Mucosa of stomach (tissue), 1 donor: ENCODE data around the gene TRIM54.
"Not testable (repeated sequence)": the region's sequence is repeated elsewhere in the genome, so short reads cannot be mapped to it uniquely, and the experiment has no call there.

ENCODE experiments used
- H3K27me3 ChIP-seq: one replicate; pipeline ENCODE4 v1.7.0; 2013; ENCODE audit warnings: mild to moderate bottlenecking, low read length; ENCODE audit not compliant: control insufficient read depth, insufficient read depth
- H3K36me3 ChIP-seq: one replicate; pipeline ENCODE4 v1.7.0; 2013; ENCODE audit warnings: low read length; ENCODE audit not compliant: control insufficient read depth, insufficient read depth
- H3K4me1 ChIP-seq: one replicate; pipeline ENCODE4 v1.7.0; 2013; ENCODE audit warnings: mild to moderate bottlenecking, low read length; ENCODE audit not compliant: control insufficient read depth, insufficient read depth
- H3K4me3 ChIP-seq: one replicate; pipeline ENCODE4 v1.7.0; 2013; ENCODE audit warnings: low read length
- H3K9ac ChIP-seq: one replicate; pipeline ENCODE4 v1.7.0; 2013; ENCODE audit warnings: mild to moderate bottlenecking, low read length, moderate library complexity
- H3K9me3 ChIP-seq: one replicate; pipeline ENCODE4 v1.7.0; 2013; ENCODE audit warnings: mild to moderate bottlenecking, low read length, moderate library complexity; ENCODE audit not compliant: control insufficient read depth
- donor health status: Pancreatic carcinoma.

TRIM54 gene

DNA sequence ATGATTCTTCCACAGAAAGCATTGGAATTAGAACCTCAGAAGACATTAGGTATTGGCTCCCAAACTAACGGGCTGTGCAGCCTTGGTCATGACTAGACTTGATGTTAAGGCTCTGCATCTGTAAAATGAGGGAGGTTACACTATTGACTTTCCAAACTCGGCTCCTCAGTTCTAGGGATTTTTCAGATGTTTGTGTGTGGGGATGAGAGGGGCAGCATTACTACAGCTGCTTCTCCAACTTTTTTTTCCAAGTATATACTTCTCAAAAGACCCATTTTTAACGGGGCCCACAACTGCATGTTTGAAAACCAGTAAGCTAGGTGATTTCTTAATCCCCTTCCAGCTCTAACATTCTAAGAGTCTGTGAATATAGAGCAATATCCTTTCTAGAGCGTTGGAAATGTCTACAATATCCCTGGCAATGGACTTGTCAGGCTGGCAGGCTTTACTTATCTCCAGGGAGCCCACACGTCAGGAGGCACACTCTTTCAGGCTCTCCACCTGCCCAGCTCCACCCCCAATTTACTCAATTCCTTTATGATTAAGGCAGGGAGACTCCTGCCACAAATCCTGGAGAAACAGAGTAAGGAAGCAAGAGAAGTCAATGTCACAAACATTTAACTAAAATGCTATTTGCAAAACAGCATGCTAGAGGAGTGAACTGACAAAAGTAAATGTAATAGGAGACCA lies 41.5 kb downstream of the TRIM54 start:
- Histone ChIP-seq H3K9me3 (no peaks in the 10 kb centered on the region), H3K36me3 (peaks cover 8% of the 10 kb centered on the region), H3K4me1 (peaks cover 27% of the 10 kb centered on the region), H3K9ac (peak overlapping the region; percentile 98), H3K27me3 (no peaks in the 10 kb centered on the region), H3K4me3 (peak overlapping the region; percentile 97)

DNA sequence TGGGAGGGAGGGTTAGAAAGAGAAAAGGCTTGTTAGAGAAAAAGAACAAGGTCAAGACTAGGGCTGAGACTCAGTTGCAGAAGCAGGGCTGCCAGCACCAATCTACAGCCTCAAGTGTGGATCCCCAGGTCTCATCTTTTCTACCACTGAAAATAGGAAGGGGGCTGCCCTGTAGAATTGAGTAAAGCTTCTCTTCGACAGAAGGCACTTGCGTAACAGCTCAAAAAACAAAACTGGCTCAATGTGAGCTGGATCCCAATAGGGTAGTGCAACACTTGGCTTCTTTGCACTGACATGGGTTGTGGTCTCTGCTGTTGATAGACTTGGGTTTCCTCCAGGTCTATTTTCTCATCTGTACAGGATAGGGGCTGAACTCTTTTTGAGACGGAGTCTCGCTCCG lies 42.5 kb downstream of the TRIM54 start:
- Histone ChIP-seq H3K27me3 (no peaks in the 10 kb centered on the region), H3K36me3 (peaks cover 14% of the 10 kb centered on the region), H3K9ac (no peak overlapping the region), H3K4me3 (no peak overlapping the region), H3K4me1 (peaks cover 27% of the 10 kb centered on the region), H3K9me3 (no peaks in the 10 kb centered on the region)

DNA sequence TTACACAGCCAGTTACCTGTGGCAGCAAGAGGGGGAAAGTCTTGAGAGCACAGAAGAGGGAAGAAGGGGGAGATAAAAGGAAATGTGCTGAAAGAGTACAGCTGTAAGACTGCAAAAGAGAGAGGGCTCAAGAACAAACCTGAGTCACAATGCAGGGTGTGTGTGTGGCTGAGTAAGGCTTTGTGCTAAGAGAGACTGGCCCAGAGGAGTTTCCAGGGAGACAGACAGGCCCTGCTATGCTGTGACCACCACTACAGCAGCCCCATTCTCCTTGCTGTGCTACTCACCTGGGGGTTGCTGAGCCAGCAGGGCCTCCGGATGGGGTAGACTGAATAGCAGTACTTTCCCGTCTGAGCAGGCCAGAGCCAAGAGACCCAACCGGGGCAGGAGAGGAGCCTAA lies 53.1 kb downstream of the TRIM54 start:
- Histone ChIP-seq H3K9ac (no peak overlapping the region), H3K4me1 (no peaks in the 10 kb centered on the region), H3K4me3 (no peak overlapping the region), H3K9me3 (no peaks in the 10 kb centered on the region), H3K27me3 (no peaks in the 10 kb centered on the region), H3K36me3 (peaks cover 24% of the 10 kb centered on the region)

DNA sequence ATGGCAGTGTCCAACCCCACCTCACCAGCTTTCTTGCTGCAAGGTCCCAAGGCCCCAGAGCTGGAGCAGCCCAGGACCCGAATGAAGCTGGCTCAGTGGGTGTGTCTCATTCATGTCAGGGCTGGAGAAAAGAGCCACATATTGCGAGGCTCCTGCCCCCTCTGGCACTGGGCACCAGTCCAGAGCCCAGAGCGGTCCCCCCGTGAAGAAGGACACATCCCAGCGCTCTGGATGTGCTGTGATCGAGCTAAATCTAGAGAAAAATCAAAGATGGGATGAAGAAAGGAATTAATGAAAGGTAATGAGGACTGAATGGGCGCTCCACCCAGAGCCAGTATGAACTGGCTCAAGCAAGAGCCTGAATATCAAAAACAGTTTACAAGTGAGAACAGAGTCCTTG lies 53.9 kb downstream of the TRIM54 start:
- no peaks in the 10 kb centered on the region for H3K4me1 ChIP-seq
- H3K9ac ChIP-seq = no peak overlapping the region
- no peaks in the 10 kb centered on the region for H3K9me3 ChIP-seq
- no peak overlapping the region for H3K4me3 ChIP-seq
- no peaks in the 10 kb centered on the region for H3K27me3 ChIP-seq
- peaks cover 24% of the 10 kb centered on the region for H3K36me3 ChIP-seq

DNA sequence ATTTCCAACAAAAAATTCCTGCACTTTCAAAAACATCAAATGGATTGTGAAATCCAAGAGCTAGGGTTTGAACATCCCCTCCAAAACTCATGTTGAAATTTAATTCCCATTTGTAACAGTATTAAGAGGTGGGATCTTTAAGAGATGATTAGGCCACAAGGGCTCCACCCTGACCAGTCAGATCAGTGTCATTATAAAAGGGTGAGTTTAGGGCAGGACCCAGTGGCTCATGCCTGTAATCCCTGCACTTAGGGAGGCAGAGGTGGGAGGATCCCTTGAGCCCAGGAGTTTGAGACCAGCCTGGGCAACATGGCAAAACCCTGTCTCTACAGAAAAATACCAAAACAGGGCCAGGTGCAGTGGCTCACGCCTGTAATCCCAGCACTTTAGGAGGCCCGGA lies 65.4 kb downstream of the TRIM54 start:
- H3K4me1 ChIP-seq = no peaks in the 10 kb centered on the region
- H3K36me3 ChIP-seq = no peaks in the 10 kb centered on the region
- H3K4me3 ChIP-seq = no peak overlapping the region
- no peak overlapping the region for H3K9ac ChIP-seq
- H3K9me3 ChIP-seq = no peaks in the 10 kb centered on the region
- H3K27me3 ChIP-seq = no peaks in the 10 kb centered on the region

DNA sequence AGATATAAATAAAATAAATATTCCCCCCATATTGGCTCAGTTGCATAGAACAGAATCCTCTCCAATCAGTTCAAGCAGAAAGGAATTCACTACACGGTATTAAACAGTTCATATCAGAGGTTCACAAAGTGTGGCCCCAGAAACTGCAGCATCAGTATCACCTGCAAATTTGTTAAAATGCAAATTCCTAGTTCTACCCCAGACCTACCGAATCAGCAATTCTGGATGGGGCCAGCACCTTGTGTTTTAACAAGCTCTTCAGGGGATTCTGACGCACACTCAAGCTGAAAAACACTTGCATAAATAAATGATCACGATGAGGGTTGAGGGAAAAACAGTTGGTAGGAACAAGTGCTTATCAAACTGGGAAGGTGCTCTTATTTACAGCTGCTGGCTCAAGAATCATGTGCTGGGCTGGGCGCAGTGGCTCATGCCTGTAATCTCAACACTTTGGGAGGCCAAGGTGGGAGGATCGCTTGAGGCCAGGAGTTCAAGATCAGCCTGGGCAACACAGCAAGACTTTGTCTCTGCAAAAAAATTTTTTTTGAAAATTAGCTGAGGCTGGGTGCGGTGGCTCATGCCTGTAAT lies 68.0 kb downstream of the TRIM54 start:
- H3K4me1 ChIP-seq = peaks cover 11% of the 10 kb centered on the region
- no peaks in the 10 kb centered on the region for H3K36me3 ChIP-seq
- no peak overlapping the region for H3K9ac ChIP-seq
- H3K27me3 ChIP-seq = no peaks in the 10 kb centered on the region
- no peak overlapping the region for H3K4me3 ChIP-seq
- H3K9me3 ChIP-seq = no peaks in the 10 kb centered on the region

DNA sequence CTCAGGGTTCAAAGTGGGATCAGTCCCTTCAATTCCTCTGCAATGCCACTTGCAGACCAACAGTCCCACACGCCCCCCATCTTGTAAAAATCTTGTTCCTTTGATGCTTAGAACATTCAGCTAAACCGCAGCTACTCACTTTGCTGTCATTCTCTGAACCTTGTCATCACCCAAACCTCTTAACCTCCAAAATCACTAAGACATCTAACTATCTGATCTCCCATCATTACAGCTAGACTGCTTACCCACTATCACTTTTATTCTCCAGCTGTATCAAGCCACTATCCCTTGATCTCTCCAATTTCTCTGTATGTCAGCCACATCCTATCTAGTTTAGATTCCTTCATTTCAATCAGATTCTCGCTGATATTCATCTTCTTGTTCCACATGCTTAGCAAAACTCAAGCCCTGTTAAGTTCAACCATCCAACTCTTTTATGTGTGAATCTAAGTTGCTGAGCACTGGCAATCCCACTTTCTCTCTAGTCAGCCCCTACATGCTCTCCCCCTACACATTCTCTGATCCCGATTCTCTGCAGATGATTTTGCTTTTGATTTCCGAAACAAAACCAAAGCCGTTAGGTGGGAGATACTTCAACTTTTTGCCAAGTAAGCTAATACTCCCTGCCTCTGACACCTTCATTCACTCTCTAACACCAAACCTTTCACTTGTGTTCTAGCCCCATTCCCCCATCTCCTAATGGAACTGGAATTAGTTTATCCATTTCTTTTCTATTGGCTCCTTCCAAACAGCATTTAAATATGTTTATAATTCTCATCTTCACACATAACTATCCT lies 69.8 kb downstream of the TRIM54 start:
- no peak overlapping the region for H3K9ac ChIP-seq
- H3K36me3 ChIP-seq = no peaks in the 10 kb centered on the region
- H3K4me3 ChIP-seq = no peak overlapping the region
- H3K4me1 ChIP-seq = peaks cover 11% of the 10 kb centered on the region
- H3K27me3 ChIP-seq = no peaks in the 10 kb centered on the region
- no peaks in the 10 kb centered on the region for H3K9me3 ChIP-seq

DNA sequence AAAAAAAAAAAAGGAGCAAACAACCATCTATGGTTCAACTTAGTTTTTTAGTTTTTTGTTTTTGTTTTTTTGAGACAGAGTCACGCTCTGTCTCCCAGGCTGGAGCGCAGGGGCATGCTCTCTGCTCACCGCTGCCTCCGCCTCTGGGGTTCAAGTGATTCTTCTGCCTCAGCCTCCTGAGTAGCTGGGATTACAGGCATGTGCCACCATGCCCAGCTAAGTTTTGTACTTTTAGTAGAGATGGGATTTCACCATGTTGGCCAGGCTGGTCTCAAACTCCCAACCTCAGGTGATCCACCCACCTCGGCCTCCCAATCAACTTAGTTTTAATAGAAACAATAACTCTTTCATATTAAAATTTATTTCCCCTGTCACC lies 71.1 kb downstream of the TRIM54 start:
- H3K36me3 ChIP-seq, H3K27me3 ChIP-seq, H3K4me3 ChIP-seq, H3K9ac ChIP-seq, H3K9me3 ChIP-seq: not testable (repeated sequence)
- peaks cover 15% of the 10 kb centered on the region for H3K4me1 ChIP-seq

DNA sequence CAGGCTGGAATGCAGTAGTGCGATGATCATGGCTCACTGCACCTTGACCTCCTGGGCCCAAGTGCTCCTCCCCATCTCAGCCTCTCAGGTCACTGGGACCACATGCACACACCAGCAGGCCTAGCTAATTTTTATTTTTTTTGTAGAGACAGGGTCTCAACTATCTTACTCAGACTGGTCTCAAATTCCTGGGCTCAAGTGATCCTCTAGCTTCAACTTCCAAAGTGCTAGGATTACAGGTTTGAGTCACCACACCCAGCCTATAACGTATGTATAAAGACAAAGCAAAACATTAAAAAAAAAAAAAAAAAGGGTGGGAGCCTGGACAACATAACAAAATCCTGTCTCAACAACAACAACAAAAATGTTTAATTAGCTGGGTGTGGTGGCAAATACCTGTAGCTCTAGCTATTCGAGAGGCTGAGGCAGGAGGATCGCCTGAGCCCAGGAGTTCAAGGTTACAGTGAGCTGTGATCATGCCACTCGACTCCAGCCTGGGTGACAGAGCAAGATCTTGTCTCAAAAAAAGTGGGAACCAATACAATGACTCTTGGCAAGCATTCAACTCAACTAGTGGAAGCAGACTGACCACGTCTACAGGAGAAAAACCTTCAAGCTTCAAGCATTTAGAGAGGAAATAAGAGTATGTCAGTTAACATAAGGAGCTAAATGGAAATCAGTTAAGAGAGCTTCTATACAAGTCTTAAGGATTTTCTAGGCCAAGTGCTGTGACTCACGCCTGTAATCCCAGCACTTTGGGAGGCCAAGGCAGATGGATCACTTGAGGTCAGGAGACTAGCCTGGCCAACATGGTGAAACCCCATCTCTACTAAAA lies 71.8 kb downstream of the TRIM54 start:
- Histone ChIP-seq H3K9ac (no peak overlapping the region), H3K4me3 (no peak overlapping the region)

DNA sequence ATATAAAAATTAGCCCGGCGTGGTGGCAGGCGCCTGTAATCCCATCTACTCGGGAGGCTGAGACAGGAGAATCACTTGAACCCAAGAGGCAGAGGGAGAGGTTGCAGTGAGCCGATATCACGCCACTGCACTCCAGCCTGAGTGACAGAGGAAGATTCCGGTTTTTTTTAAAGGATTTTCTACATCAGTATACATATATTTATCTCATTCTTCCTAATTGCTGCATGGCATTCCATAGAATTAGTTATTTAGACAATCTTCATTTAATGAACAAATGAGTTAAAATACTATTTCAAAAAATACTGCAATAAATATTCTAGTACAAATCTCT lies 72.3 kb downstream of the TRIM54 start:
- Histone ChIP-seq H3K9ac (no peak overlapping the region), H3K9me3 (no peaks in the 10 kb centered on the region), H3K27me3 (no peaks in the 10 kb centered on the region), H3K4me3 (no peak overlapping the region), H3K4me1 (peaks cover 15% of the 10 kb centered on the region), H3K36me3 (no peaks in the 10 kb centered on the region)

More for the DNA sequence above, 71.8 kb downstream of the TRIM54 start:
- Histone ChIP-seq H3K9me3 (no peaks in the 10 kb centered on the region), H3K4me1 (peaks cover 15% of the 10 kb centered on the region), H3K36me3 (no peaks in the 10 kb centered on the region), H3K27me3 (no peaks in the 10 kb centered on the region)

DNA sequence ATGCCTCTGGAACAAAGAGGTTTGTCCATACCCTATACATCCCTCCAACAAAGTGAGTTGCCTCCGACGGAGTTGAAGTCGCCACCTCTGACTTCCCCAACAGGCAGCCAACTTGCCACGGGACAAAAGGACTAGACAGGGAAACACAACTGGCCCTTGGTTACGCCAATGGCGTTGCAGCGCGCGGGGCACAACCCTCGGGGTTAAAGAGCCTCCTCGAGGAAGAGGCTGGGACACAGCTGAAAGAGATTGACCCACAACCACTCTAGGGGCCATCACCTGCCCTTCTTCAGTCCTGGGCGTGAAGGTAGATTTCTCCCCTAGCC lies 73.8 kb downstream of the TRIM54 start:
- Histone ChIP-seq H3K4me1 (peaks cover 15% of the 10 kb centered on the region), H3K36me3 (no peaks in the 10 kb centered on the region), H3K4me3 (peak overlapping the region; percentile 78), H3K9me3 (no peaks in the 10 kb centered on the region), H3K27me3 (no peaks in the 10 kb centered on the region), H3K9ac (peak overlapping the region; percentile 77)
